HepG2 (cell line): ENCODE measurements around the gene FOXR1. TPM values are rescaled to one million over a fixed set of nuclear protein-coding genes. Genes with fewer than 3 reads are reported as not detected.

Experiments used
- HDAC2 ChIP-seq: sonication (generic); formaldehyde crosslinking; IDR thresholded peaks from 2 replicates; pipeline ENCODE4 v1.4.0; 2020; ENCODE audit warnings: missing genetic modification reagents
- KLF15 ChIP-seq: sonication (generic); formaldehyde crosslinking; IDR thresholded peaks from 2 replicates; pipeline ENCODE4 v1.8.1; 2023; ENCODE audit warnings: borderline replicate concordance, mild to moderate bottlenecking, inconsistent platforms, missing genetic modification reagents, mixed read lengths
- MBNL3 ChIP-seq: fragments of 250-450 bp; sonication (Bioruptor Pico); conservative IDR thresholded peaks from 2 replicates; pipeline ENCODE4 v1.8.0; 2022; ENCODE audit warnings: mild to moderate bottlenecking, inconsistent platforms
- MYPOP ChIP-seq: sonication (generic); formaldehyde crosslinking; IDR thresholded peaks from 2 replicates; pipeline ENCODE4 v1.8.1; 2023; ENCODE audit warnings: mild to moderate bottlenecking, moderate library complexity, missing genetic modification reagents
- PBX2 ChIP-seq: IDR thresholded peaks from 2 replicates; pipeline ENCODE4 v1.6.1; 2016; ENCODE audit warnings: control low read depth
- SETDB1 ChIP-seq: sonication (generic); formaldehyde crosslinking; IDR thresholded peaks from 2 replicates; pipeline ENCODE4 v1.5.1; 2020; ENCODE audit warnings: missing genetic modification reagents, mild to moderate bottlenecking, borderline replicate concordance
- SP4 ChIP-seq: sonication (generic); formaldehyde crosslinking; IDR thresholded peaks from 2 replicates; pipeline ENCODE4 v1.8.1; 2023; ENCODE audit warnings: mild to moderate bottlenecking, missing genetic modification reagents
- TEF ChIP-seq: sonication (generic); formaldehyde crosslinking; IDR thresholded peaks from 2 replicates; pipeline ENCODE4 v1.5.0; 2020; ENCODE audit warnings: missing genetic modification reagents
- TMF1 ChIP-seq: sonication (generic); formaldehyde crosslinking; IDR thresholded peaks from 2 replicates; pipeline ENCODE4 v1.8.1; 2022; ENCODE audit warnings: low read depth, missing genetic modification reagents
- ZNF20 ChIP-seq: sonication (generic); formaldehyde crosslinking; IDR thresholded peaks from 2 replicates; pipeline ENCODE4 v1.4.0; 2020; ENCODE audit warnings: mild to moderate bottlenecking, moderate library complexity, missing genetic modification reagents
- ZNF3 ChIP-seq: IDR thresholded peaks from 2 replicates; pipeline ENCODE4 v1.7.0; 2017; ENCODE audit warnings: inconsistent platforms
- ZNF407 ChIP-seq: sonication (generic); formaldehyde crosslinking; IDR thresholded peaks from one replicate; pipeline ENCODE4 v1.5.1; 2020; ENCODE audit warnings: mild to moderate bottlenecking, missing genetic modification reagents; ENCODE audit errors: not compliant biosample characterization
- ZNF567 ChIP-seq: sonication (generic); formaldehyde crosslinking; IDR thresholded peaks from 2 replicates; pipeline ENCODE4 v1.8.1; 2023; ENCODE audit warnings: mild to moderate bottlenecking, missing genetic modification reagents, borderline replicate concordance
- ZNF710 ChIP-seq: sonication (generic); formaldehyde crosslinking; IDR thresholded peaks from 2 replicates; pipeline ENCODE4 v1.5.0; 2020; ENCODE audit warnings: mild to moderate bottlenecking, missing genetic modification reagents, borderline replicate concordance
- ZNF850 ChIP-seq: sonication (generic); formaldehyde crosslinking; conservative IDR thresholded peaks from 2 replicates; pipeline ENCODE4 v1.9.0; 2021; ENCODE audit warnings: mild to moderate bottlenecking, missing genetic modification reagents
- polyA plus RNA-seq, 8 experiments: library from polyadenylated mRNA; depleted of rRNA in 3 of 8; stranded (reverse) in 7 of 8; unstranded in 1 of 8; fragments of >200 nt; fragmentation: Illumina TruSeq in 4 of 8; extraction: Trizol in 4 of 8; gene quantifications; 2 replicates each; pipeline versions ENCODE4 v1.2.1 to v1.2.3, GENCODE V29; 2011 to 2016; ENCODE audit warnings: low read depth in 4 of 8, missing spikeins in 1 of 8, mixed read lengths in 1 of 8; ENCODE audit not compliant: insufficient read depth in 1 of 8
- total RNA-seq, 5 experiments: library from RNA; depleted of rRNA; stranded (reverse); fragments of >200 nt; fragmentation: Illumina TruSeq; extraction: Trizol; gene quantifications; 2 replicates each; pipeline ENCODE4 v1.2.3, GENCODE V29; 2016; ENCODE audit warnings: low read depth in 1 of 5

Gene FOXR1
- total and polyA plus RNA-seq, 2 of the 13 experiments (the other 11 are each of a cell fraction or from before 2014, with no cell fraction given), result not detected

- TF ChIP-seq ZNF407 (CRISPR knock-in tag) (no peak), ZNF567 (no peak), KLF15 (CRISPR knock-in tag) (no peak), ZNF710 (CRISPR knock-in tag) (no peak), ZNF20 (no peak), TMF1 (CRISPR knock-in tag) (no peak), PBX2 (no peak), TEF (CRISPR knock-in tag) (no peak), ZNF850 (no peak), ZNF3 (CRISPR knock-in tag) (no peak), SETDB1 (CRISPR knock-in tag) (no peak), MYPOP (CRISPR knock-in tag) (peak; percentile 66; the same call in 1 of the 2 replicates), HDAC2 (CRISPR knock-in tag) (peak; percentile 59), SP4 (CRISPR knock-in tag) (peak; percentile 68), MBNL3 (CRISPR knock-in tag) (no peak)
Measured at GRCh38 chr11:119029340-119030028, 57.9 kb downstream of the FOXR1 start (continued).
